Effector CD4-positive, alpha-beta T cell (primary cell): ENCODE data around the gene MORN1.

Experiments used
- DNase-seq: peaks from one replicate; pipeline ENCODE4 v3.0.0-alpha.2; 2020

MORN1 gene

GRCh38 chr1:2372551-2373490, 18.5 kb downstream of the MORN1 start:
- no peak for DNase-seq

DNA sequence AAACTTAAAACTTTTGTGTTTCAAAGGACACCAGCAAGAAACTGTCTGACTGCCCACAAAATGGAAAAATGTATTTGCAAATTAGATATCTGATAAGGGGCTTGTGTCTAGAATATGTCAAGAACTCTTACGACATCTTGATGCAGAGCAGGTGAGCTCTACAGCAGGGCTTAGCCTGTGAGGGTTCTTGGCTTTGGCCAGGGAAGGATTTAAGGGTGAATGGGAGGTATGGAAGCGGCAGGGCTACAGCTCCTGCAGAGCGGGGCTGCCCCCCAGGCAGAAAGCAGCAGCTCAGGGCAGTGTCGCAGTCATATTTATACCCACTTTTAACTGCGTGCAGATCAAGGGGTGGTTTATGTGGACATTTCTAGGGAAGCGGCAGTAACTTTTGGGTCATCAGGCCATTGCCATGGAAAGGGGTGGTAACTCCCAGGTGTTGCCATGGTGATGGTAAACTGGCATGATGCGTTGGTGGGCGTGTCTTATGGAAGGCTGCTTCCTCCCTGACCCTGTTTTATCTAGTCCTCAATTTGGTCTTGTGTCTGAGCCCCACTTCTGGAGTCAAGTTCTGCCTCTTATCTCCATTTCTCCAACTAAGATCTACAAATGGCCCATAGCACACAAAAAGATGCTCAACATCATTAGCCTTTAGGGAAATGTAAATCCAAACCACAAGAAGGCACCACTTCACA, 23.2 kb downstream of the MORN1 start:
- no peak for DNase-seq

DNA sequence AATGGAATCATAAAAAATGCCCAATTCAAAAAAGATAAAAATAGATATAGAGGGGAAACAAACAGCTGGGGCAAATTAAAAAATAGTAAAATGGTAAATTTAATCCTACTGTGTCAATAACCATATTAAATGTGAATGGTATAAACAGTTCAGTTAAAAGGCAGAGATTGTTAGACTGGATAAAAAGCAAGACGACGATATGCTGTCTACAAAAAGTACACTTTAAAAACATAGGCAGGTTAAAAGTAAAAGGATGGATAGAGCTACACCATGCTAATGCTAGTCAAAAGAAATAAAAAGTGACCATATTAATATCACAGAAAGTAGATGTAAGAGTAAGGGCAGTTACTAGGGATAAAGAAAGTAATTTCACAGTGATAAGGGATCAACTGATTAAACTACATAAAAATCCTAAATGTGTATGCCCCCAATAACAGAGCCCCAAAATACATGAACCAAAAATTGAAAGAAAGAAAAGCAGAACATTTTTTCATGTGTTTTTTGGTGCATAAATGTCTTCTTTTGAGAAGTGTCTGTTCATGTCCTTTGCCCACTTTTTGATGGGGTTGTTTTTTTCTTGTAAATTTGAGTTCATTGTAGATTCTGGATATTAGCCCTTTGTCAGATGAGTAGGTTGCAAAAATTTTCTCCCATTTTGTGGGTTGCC, 27.4 kb downstream of the MORN1 start:
- DNase-seq = no peak

DNA sequence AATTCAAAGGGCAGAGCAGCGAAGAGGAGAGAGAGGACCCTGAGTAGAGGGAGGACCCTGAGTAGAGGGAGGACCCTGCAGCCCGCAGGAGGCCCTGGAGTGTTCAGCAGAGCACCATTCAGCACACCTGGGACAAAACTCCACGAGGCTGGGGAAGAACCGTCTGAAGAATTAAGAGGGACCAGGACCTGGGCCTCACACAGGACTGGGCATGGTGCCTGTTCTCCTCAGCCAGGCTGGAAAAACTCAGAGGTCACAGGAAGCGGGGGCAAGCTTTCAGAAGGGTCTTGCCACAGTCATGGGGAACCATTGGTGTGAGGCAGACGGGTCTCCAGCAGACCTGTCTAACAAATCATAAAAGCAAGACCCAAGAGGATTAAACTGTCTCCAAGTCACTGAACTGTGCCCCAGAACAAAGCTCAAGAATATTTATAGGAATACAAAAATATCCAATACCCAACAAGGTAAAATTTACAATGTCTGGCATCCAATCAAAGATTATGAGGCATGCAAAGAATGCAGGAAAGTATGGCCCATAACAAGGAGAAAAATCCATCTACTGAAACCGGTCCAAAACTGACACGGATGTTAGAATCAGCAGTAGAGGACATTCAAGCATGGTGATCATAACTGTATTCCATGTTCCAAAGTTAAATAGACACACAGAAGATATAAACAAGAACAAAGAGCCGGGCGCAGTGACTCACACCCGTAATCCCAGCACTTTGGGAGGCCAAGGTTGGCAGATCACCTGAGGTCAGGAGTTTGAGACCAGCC, 30.6 kb downstream of the MORN1 start:
- DNase-seq = no peak

DNA sequence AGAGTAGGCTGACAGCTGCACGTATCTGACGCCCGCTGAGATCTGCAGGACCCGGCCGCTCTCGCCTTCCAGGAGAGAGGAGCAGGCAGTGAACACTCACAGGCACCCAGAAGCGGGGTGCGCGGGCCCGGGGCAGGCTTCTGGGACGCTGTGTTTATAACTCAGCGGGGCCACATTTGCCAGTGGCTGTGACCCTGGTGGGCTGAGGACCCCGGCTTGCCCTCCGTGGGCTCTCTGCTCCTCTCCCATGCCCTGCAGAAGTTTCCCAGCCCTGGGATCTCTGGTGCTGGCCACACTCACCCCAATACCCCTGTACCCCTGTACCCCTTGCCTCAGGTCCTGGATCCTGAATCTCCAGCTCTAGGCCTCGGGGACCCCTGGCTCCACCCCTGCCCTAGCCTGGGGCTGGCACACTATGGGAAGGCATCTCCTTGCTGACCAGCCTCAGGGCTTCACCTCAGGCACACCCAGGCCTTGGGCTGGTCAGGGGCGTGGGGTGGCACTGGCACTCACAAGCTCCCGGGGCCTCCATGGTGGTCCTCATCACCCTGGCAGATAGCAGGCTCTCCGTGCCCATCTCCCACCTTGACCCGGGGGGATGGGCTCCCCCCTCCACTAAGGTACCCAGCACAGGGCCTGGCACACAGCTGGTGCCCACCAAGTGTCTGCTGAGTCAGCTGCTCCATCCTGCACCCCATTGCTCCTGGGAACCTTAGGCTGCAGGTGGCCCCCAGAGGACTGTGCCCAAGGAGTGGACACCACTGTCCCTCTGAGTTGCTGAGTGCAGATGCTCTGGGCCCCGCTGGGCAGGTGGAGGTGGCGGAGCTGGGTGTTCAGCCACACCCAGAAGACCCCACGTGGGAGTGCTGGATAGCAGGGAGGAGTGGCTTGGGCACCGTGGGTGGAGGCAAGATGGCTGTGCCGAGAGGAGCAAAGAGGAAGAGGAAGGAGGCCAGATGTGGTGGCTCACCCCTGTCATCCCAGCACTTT, 32.4 kb downstream of the MORN1 start:
- DNase-seq = no peak

DNA sequence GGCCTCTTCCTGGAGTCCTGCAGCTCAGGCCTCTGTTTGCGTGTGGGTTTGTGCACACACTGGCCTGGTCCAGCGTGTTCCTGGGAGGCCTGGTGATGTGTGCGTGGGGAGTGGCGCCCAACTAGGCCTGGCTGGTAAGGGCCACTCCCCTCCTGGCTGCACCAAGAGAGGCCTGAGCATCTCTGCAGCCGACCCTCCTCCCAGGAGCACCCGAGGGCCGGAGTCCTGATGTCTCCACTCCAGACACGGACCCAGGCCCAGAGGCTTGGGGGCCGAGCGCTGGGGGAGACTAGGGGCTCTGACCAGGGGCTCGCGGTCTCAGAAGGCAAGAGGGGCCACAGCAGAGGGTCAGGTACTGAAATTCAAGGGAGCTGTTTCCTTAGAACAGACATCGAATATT, 33.3 kb downstream of the MORN1 start:
- DNase-seq = no peak

DNA sequence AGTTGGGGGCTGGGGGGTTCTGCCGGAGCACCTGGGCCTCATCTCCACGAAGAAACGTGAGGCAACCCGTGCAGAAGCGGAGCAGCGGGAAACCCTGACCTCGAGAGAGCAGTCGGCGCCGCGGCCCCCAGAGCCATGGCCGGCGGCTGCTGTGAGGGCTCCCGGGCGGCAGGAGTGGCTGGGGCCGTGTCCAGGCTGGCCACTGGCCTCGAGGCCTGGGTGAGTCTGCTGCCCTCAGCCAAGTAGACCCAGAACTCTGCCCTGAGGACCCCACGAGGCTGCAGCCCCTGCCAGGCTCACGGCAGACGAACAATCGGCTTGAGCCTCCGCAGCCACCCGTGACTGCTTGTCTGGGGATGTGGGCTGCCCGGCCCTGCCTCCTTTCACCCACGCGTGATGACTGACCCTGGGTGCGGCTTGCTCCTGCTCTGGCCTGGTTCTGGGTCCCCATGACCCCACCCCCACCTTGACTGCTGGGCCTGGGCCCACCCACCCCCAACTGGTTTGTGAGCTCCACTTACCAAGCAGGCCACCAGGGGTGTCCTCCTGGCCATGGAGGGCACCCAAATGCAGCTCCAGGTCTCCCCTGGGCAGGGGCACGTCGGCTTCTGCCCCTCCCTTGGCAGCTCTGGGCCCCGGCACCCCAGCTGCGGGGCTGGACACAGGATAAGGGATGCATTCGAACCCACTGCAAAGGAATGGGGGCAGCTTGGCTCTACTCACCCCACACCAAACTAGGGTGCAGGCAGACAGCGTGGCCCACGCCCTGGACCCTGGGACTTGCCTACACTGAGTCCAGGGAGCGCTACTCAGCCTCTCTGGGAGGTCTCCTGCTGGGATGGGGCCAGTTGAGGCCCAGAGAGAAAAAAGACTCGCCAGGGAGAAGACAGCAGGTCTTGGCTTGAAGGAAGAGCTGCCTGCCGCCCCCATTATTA, 34.2 kb downstream of the MORN1 start:
- no peak for DNase-seq

- no peak for DNase-seq
Measured at GRCh38 chr1:2356401-2356800, 35.0 kb downstream of the MORN1 start.

GRCh38 chr1:2355373-2356261, 35.7 kb downstream of the MORN1 start:
- no peak for DNase-seq

DNA sequence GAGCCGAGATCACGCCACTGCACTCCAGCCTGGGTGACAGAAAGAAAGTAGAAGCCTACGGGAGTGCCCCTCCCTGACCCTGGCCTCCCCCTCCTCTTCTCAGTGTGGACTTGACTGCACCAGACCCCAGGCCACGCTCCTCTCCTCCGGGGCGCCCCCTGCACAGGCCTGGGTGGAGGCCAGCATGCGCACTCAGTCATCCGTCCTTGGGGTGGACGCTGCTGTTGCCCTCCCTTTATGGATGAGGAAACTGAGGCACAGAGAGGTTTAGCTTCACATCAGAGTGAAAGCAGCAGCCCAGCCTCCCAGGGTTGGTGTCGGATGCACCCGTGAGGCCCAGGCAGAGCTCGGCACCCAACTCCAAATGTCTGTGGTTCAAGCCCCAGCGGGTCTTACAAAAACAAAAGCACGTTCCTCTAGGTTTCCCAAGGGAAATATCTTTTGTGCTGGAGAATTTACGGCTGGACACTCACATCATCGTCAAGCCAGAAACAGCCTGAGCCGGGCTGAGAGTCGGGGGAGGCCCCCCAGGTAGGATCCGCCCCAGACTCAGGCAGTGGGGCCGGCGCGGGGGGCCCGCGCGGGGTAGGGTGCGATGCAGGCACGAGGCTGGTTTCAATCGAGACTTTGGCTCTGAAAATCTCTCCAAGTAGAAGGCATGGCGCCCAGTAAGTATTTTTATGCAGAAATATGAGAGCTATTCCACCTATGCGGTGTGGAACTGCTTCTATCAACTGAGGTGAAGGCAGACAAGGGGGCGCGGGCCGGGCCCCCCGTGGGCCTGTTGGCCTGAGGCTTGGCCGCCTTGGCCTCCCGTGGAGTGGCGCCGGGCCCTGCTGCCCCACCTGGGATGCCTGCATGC, 36.6 kb downstream of the MORN1 start:
- DNase-seq = no peak

DNA sequence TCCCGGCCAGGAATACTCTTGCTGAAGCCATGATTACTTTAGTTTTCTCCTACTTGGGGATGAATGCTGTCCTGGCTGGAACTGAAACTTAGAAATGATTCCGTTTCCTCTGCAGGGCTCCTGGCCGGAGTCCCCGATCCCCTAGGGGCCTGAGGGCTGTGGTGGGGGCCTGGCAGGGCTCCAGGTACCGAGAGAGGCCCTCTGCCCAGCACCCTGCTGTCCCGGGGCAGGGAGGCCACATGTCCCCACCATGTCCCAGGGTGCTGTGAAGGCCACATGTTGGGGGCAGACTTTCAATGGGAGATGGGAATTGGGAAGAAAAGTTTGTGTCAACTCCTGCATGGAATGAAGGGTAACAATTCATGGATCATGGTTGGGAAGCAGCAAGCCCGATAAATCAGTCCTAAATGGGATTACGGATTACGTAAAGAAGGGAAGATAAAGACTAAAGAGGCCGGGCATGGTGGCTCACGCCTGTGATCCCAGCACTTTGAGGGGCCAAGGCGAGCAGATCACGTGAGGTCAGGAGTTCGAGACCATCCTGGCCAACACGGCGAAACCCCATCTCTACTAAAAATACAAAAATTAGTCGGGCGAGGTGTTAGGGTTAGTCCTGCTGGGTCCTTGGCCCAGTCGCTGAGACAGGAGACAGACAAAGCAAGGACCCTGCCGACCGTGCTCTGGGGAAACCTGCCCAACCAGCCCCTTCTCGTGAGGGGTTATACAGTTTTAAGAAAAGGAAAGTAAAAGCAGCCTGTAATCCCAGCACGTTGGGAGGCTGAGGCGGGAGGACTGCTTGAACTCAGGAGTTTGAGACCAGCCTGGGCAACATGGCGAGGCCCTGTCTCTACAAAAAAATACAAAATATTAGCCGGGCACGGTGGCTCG, 37.6 kb downstream of the MORN1 start:
- DNase-seq = no peak

- DNase-seq = no peak
Measured at GRCh38 chr1:2352897-2353550, 38.3 kb downstream of the MORN1 start.

DNA sequence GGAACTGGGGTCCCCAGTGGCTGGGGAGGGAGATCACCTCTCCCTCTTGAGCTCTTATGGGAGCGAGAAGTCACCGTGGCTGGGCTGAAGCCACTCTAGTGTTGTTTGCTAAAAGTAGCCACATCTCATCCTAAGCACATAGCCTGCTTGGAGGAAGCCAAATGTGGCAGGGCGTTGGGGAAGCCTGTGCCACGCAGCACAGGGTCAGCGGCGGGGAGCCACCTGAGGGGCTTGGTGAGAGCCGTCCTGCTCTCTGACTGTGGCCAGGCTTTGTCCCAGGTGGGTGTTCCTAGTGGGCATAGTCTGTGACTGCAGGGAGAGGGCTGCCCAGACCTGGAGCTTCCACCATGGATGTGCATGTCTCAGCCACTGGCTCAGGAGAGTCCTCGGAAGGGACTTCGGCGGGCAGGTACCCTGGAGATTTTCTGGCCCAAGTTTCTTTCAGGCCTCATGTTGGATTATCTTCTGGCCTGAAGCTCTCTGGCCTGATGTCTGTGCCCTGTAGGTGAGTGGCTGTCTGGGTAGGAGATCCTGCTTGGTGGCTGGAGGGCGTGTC, 38.9 kb downstream of the MORN1 start:
- DNase-seq = no peak

GRCh38 chr1:2351723-2352122, 39.6 kb downstream of the MORN1 start:
- DNase-seq = no peak

GRCh38 chr1:2350911-2351655, 40.3 kb downstream of the MORN1 start:
- DNase-seq = no peak

- DNase-seq = no peak
Measured at GRCh38 chr1:2350501-2350900, 40.9 kb downstream of the MORN1 start.
